H9 (cell line): Measurements from ENCODE around the gene NTSR2. TPM values are rescaled to one million over a fixed set of nuclear protein-coding genes. Genes with fewer than 3 reads are reported as not detected.

Experiments
- DNase-seq: peaks from one replicate; pipeline ENCODE4 v3.0.0-alpha.2; 2017
- H2AFZ ChIP-seq: one replicate; pipeline ENCODE4 v1.6.1; 2013; ENCODE audit warnings: mild to moderate bottlenecking, low read length, control low read depth, moderate library complexity
- H2AK5ac ChIP-seq: 2 replicates; pipeline ENCODE4 v1.6.1; 2013; ENCODE audit warnings: low read length, control low read depth, mixed read lengths; ENCODE audit not compliant: insufficient read length
- H2BK120ac ChIP-seq: one replicate; pipeline ENCODE4 v1.6.1; 2013; ENCODE audit warnings: low read depth, mild to moderate bottlenecking, low read length, control low read depth, inconsistent platforms; ENCODE audit not compliant: poor library complexity, severe bottlenecking
- H2BK12ac ChIP-seq: 2 replicates; pipeline ENCODE4 v1.6.1; 2013; ENCODE audit warnings: low read length, control low read depth, mixed read lengths, low read depth; ENCODE audit not compliant: insufficient read length
- H2BK15ac ChIP-seq: 2 replicates; pipeline ENCODE4 v1.6.1; 2013; ENCODE audit warnings: low read depth, low read length, control low read depth
- H2BK20ac ChIP-seq: one replicate; pipeline ENCODE4 v1.6.1; 2013; ENCODE audit warnings: low read depth, mild to moderate bottlenecking, low read length, control low read depth, inconsistent platforms; ENCODE audit not compliant: poor library complexity, severe bottlenecking
- H2BK5ac ChIP-seq: 2 replicates; pipeline ENCODE4 v1.6.1; 2013; ENCODE audit warnings: low read length, control low read depth, mixed read lengths; ENCODE audit not compliant: insufficient read length
- H3K14ac ChIP-seq: 2 replicates; pipeline ENCODE4 v1.6.1; 2013; ENCODE audit warnings: low read length, control low read depth; ENCODE audit not compliant: insufficient read depth
- H3K18ac ChIP-seq: 2 replicates; pipeline ENCODE4 v1.6.1; 2013; ENCODE audit warnings: low read depth, mild to moderate bottlenecking, mixed read lengths, low read length, control low read depth; ENCODE audit not compliant: insufficient read length
- H3K23ac ChIP-seq: 2 replicates; pipeline ENCODE4 v1.6.1; 2013; ENCODE audit warnings: low read length, control low read depth, mixed read lengths, low read depth; ENCODE audit not compliant: insufficient read length
- H3K23me2 ChIP-seq: 2 replicates; pipeline ENCODE4 v1.6.1; 2013; ENCODE audit warnings: low read depth, mild to moderate bottlenecking, mixed read lengths, low read length, control low read depth; ENCODE audit not compliant: insufficient read length, poor library complexity, severe bottlenecking
- H3K27ac ChIP-seq: 2 replicates; pipeline ENCODE4 v1.5.1; 2013; ENCODE audit warnings: low read length, control low read depth, mixed read lengths, low read depth; ENCODE audit not compliant: insufficient read length
- H3K27me3 ChIP-seq: 2 replicates; pipeline ENCODE4 v1.6.1; 2013; ENCODE audit warnings: low read length, control low read depth, inconsistent platforms; ENCODE audit not compliant: insufficient read depth
- H3K4ac ChIP-seq: 2 replicates; pipeline ENCODE4 v1.6.1; 2013; ENCODE audit warnings: low read depth, mild to moderate bottlenecking, control low read depth, inconsistent platforms, low read length, moderate library complexity
- H3K4me1 ChIP-seq: 2 replicates; pipeline ENCODE4 v1.6.1; 2013; ENCODE audit warnings: low read length, control low read depth, inconsistent platforms; ENCODE audit not compliant: insufficient read depth
- H3K4me2 ChIP-seq: 2 replicates; pipeline ENCODE4 v1.6.1; 2013; ENCODE audit warnings: low read length, control low read depth, mixed read lengths; ENCODE audit not compliant: insufficient read length, insufficient read depth
- H3K56ac ChIP-seq: 2 replicates; pipeline ENCODE4 v1.6.1; 2013; ENCODE audit warnings: low read depth, mild to moderate bottlenecking, mixed read lengths, low read length, control low read depth; ENCODE audit not compliant: insufficient read length
- H3K79me1 ChIP-seq: 2 replicates; pipeline ENCODE4 v1.6.1; 2013; ENCODE audit warnings: low read depth, mild to moderate bottlenecking, moderate library complexity, low read length, control low read depth, inconsistent platforms; ENCODE audit not compliant: insufficient read depth, poor library complexity, severe bottlenecking
- H3K79me2 ChIP-seq: 2 replicates; pipeline ENCODE4 v1.6.1; 2013; ENCODE audit warnings: low read length, control low read depth, inconsistent platforms; ENCODE audit not compliant: insufficient read depth
- H3K9ac ChIP-seq: 2 replicates; pipeline ENCODE4 v1.6.1; 2013; ENCODE audit warnings: low read length, control low read depth, mixed read lengths; ENCODE audit not compliant: insufficient read length; ENCODE audit errors: extremely low read depth
- H3K9me3 ChIP-seq: one replicate; pipeline ENCODE4 v1.6.1; 2013; ENCODE audit warnings: low read depth, low read length, inconsistent platforms; ENCODE audit not compliant: control insufficient read depth
- H3T11ph ChIP-seq: one replicate; pipeline ENCODE4 v1.6.1; 2013; ENCODE audit warnings: mild to moderate bottlenecking, low read length, control low read depth, inconsistent platforms
- H4K20me1 ChIP-seq: one replicate; pipeline ENCODE4 v1.6.1; 2013; ENCODE audit not compliant: control insufficient read depth, insufficient read length, insufficient read depth
- H4K5ac ChIP-seq: 2 replicates; pipeline ENCODE4 v1.6.1; 2013; ENCODE audit warnings: low read depth, mild to moderate bottlenecking, mixed read lengths, low read length, control low read depth; ENCODE audit not compliant: insufficient read length
- H4K8ac ChIP-seq: replicated peaks from 2 replicates; pipeline ENCODE4 v1.6.1; 2013; ENCODE audit warnings: low read length, control low read depth, mixed read lengths, low read depth; ENCODE audit not compliant: insufficient read length
- H4K91ac ChIP-seq: 2 replicates; pipeline ENCODE4 v1.6.1; 2013; ENCODE audit warnings: low read depth, mild to moderate bottlenecking, moderate library complexity, mixed read lengths, low read length, control low read depth; ENCODE audit not compliant: insufficient read length
- H3K27ac Mint-ChIP-seq, 3 experiments: 2 replicates in 2 of 3; 3 replicates in 1 of 3; pipeline ENCODE4 v1.8.0; 2020 to 2021; ENCODE audit warnings: mixed read lengths in 3 of 3, mild to moderate bottlenecking in 1 of 3, moderate library complexity in 1 of 3
- H3K27me3 Mint-ChIP-seq: 2 replicates; pipeline ENCODE4 v1.8.0; 2021; ENCODE audit warnings: low read depth, mild to moderate bottlenecking, moderate library complexity, mixed read lengths
- H3K36me3 Mint-ChIP-seq, 3 experiments: 2 replicates in 2 of 3; 3 replicates in 1 of 3; pipeline ENCODE4 v1.8.0; 2020 to 2021; ENCODE audit warnings: low read depth in 3 of 3, mixed read lengths in 3 of 3; ENCODE audit not compliant: insufficient read depth in 1 of 3
- H3K4me1 Mint-ChIP-seq, 2 experiments: 2 replicates each; pipeline ENCODE4 v1.8.0; 2020; ENCODE audit warnings: mixed read lengths in 2 of 2
- H3K4me3 Mint-ChIP-seq, 2 experiments: 2 replicates in 1 of 2; 3 replicates in 1 of 2; pipeline ENCODE4 v1.8.0; 2020 to 2021; ENCODE audit warnings: mild to moderate bottlenecking in 2 of 2, mixed read lengths in 2 of 2, moderate library complexity in 1 of 2
- H3K9me3 Mint-ChIP-seq, 2 experiments: 2 replicates in 1 of 2; 3 replicates in 1 of 2; pipeline ENCODE4 v1.8.0; 2020; ENCODE audit warnings: mild to moderate bottlenecking in 2 of 2, mixed read lengths in 2 of 2, moderate library complexity in 1 of 2
- whole genome bisulfite sequencing: extraction: QIAGEN DNeasy Blood & Tissue Kit; methylation state at CpG from one replicate; pipeline ENCODE4 v1.1.7; 2013; ENCODE audit warnings: missing lambda C conversion rate, low lambda C conversion rate, mixed read lengths; ENCODE audit not compliant: insufficient read length; ENCODE audit errors: extremely low coverage; 5-methylcytosine and 5-hydroxymethylcytosine counted together
- total RNA-seq: library from RNA; stranded (reverse); gene quantifications from 2 replicates; pipeline ENCODE4 v1.2.1, GENCODE V29; 2021
- TF ChIP-seq, protein P1 (sequence below): fragments of 200-600 bp; sonication (generic); conservative IDR thresholded peaks from 3 replicates; pipeline ENCODE4 v1.8.0; 2021; ENCODE audit warnings: antibody characterized with exemption, mild to moderate bottlenecking

NTSR2 gene
- total RNA-seq, 1 experiment from 2014 or later = not detected

DNA sequence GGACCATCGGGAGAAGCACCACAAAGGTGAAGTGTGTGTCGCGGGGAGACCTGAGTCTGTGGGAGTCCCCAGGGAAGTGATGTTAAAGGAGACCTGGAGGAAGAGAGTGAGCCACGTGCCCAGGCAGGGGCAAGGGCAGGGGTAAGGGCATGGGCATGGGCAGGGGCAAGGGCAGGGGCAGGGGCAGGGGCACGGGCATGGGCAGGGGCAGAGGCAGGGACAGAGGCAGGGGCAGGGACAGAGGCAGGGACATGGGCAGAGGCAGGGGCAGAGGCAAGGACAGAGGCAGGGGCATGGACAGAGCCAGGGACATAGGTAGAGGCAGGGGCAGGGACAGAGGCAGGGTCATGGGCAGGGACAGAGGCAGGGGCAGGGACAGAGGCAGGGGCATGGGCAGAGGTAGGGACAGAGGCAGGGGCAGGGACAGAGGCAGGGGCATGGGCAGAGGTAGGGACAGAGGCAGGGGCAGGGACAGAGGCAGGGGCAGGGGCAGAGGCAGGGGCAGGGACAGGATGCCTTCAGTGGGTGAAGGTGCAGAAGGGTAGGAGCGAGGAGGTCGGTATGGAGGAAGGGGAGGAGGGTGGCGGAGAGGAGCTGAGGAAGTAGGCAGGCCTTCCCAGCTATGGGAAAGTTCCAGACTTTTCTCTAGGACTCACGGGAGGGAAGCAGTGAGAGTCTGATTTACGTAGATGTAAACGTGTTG, 33.3 kb downstream of the NTSR2 start:
- Histone ChIP-seq H3K18ac (no peak overlapping the region), H4K8ac (no peak overlapping the region), H3K4me1 (no peaks in the 10 kb centered on the region), H3T11ph (no peak overlapping the region), H3K27me3 (no peaks in the 10 kb centered on the region), H2BK20ac (no peak overlapping the region), H3K23ac (no peak overlapping the region), H4K5ac (no peak overlapping the region), H2BK120ac (no peak overlapping the region), H3K9ac (no peak overlapping the region), H4K20me1 (no peaks in the 10 kb centered on the region), H2BK12ac (no peak overlapping the region), H2BK15ac (no peak overlapping the region), H2AFZ (no peak overlapping the region), H3K4ac (no peak overlapping the region), H4K91ac (no peak overlapping the region), H2AK5ac (no peak overlapping the region), H3K56ac (no peak overlapping the region), H3K27ac (no peak overlapping the region), H3K14ac (no peak overlapping the region; the same call in 1 of the 2 replicates), H2BK5ac (no peak overlapping the region), H3K79me1 (no peaks in the 10 kb centered on the region), H3K23me2 (no peaks in the 10 kb centered on the region), H3K4me2 (no peak overlapping the region), H3K9me3 (no peaks in the 10 kb centered on the region), H3K79me2 (no peaks in the 10 kb centered on the region)
- no peak overlapping the region; a peak in 1 of 7 replicates for H3K27ac Mint-ChIP-seq
- no peaks in the 10 kb centered on the region for H3K9me3 Mint-ChIP-seq
- WGBS = no CpG with 5 or more reads among the region's 11 CpGs
- peaks cover 24 to 42% (median 35%) of the 10 kb centered on the region in 3 experiments for H3K36me3 Mint-ChIP-seq
- no peak for DNase-seq
- H3K4me1 Mint-ChIP-seq = no peaks in the 10 kb centered on the region
- no peaks in the 10 kb centered on the region for H3K27me3 Mint-ChIP-seq
- no peak overlapping the region for H3K4me3 Mint-ChIP-seq
- TF ChIP-seq, protein P1, sequence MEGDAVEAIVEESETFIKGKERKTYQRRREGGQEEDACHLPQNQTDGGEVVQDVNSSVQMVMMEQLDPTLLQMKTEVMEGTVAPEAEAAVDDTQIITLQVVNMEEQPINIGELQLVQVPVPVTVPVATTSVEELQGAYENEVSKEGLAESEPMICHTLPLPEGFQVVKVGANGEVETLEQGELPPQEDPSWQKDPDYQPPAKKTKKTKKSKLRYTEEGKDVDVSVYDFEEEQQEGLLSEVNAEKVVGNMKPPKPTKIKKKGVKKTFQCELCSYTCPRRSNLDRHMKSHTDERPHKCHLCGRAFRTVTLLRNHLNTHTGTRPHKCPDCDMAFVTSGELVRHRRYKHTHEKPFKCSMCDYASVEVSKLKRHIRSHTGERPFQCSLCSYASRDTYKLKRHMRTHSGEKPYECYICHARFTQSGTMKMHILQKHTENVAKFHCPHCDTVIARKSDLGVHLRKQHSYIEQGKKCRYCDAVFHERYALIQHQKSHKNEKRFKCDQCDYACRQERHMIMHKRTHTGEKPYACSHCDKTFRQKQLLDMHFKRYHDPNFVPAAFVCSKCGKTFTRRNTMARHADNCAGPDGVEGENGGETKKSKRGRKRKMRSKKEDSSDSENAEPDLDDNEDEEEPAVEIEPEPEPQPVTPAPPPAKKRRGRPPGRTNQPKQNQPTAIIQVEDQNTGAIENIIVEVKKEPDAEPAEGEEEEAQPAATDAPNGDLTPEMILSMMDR = no peak
